GM12873 (cell line): ENCODE data around the gene ZNF621.
A peak's percentile ranks its signal among the peaks of the same experiment; 100 is the strongest.

ENCODE experiments used
- TF ChIP-seq, protein P1 (sequence below): IDR thresholded peaks from 2 replicates; pipeline ENCODE4 v1.5.1; 2012; ENCODE audit warnings: low read depth, mild to moderate bottlenecking, moderate library complexity, low read length, control low read depth; ENCODE audit not compliant: insufficient read depth; ENCODE audit errors: missing control alignments

The ZNF621 gene

DNA sequence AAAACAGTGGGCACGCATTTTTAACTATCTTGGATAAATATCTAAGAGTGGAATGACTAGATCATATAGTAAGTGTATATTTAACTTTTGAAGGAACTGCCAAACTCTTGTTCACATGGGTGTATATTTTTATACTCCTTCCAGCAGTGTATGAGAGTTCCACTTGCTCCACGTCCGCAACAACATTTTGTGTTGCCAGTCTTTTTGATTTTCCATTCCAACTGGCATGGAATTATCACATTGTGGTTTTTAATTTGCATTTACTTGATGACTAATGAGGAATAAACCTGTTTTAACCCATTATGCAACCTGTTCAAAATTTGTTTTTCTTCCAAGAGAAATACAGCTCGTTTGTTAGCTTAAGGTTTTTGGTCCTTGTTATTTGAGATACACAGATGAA, 51.6 kb downstream of the ZNF621 start:
- TF ChIP-seq, protein P1, sequence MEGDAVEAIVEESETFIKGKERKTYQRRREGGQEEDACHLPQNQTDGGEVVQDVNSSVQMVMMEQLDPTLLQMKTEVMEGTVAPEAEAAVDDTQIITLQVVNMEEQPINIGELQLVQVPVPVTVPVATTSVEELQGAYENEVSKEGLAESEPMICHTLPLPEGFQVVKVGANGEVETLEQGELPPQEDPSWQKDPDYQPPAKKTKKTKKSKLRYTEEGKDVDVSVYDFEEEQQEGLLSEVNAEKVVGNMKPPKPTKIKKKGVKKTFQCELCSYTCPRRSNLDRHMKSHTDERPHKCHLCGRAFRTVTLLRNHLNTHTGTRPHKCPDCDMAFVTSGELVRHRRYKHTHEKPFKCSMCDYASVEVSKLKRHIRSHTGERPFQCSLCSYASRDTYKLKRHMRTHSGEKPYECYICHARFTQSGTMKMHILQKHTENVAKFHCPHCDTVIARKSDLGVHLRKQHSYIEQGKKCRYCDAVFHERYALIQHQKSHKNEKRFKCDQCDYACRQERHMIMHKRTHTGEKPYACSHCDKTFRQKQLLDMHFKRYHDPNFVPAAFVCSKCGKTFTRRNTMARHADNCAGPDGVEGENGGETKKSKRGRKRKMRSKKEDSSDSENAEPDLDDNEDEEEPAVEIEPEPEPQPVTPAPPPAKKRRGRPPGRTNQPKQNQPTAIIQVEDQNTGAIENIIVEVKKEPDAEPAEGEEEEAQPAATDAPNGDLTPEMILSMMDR = no peak

GRCh38 chr3:40580494-40581091, 55.8 kb downstream of the ZNF621 start:
- TF ChIP-seq, protein P1 = peak; percentile 98

- TF ChIP-seq, protein P1 = no peak
Observed at GRCh38 chr3:40581166-40581565, 56.4 kb downstream of the ZNF621 start.

GRCh38 chr3:40582401-40583027, 57.8 kb downstream of the ZNF621 start:
- TF ChIP-seq, protein P1 = no peak

- TF ChIP-seq, protein P1 = no peak
Observed at GRCh38 chr3:40583691-40584090, 58.9 kb downstream of the ZNF621 start.

GRCh38 chr3:40584625-40585189, 59.9 kb downstream of the ZNF621 start:
- TF ChIP-seq, protein P1 = peak; percentile 98

GRCh38 chr3:40585381-40586016, 60.7 kb downstream of the ZNF621 start:
- TF ChIP-seq, protein P1 = no peak
